Activated T-cell treated with anti-CD3 and anti-CD28 coated beads, Interleukin-2, amount 50 U/mL, for 72 hours (primary cell): ENCODE results near the gene EPHB3. TPM values are rescaled to one million over a fixed set of nuclear protein-coding genes. Genes with fewer than 3 reads are reported as not detected.
"Not testable (repeated sequence)": the region's sequence is repeated elsewhere in the genome, so short reads cannot be mapped to it uniquely, and the experiment has no call there.

Experiments
- ATAC-seq, 2 donors: fragments of 150-1000 bp; cut with Tn5 transposase; replicated peaks in 1 of 2; 2 replicates each; pipeline ENCODE4 v1.10.0; 2021; ENCODE audit warnings: moderate library complexity in 2 of 2, mild to moderate bottlenecking in 1 of 2
- DNase-seq, 2 donors: peaks; one replicate each; pipeline ENCODE4 v3.0.0; 2021 to 2022; ENCODE audit warnings: mixed read lengths in 1 of 2
- H3K27ac Mint-ChIP-seq: one replicate; pipeline ENCODE4 v1.8.0; 2022; ENCODE audit warnings: mild to moderate bottlenecking, moderate library complexity, mixed read lengths
- H3K27me3 Mint-ChIP-seq: one replicate; pipeline ENCODE4 v1.8.0; 2022; ENCODE audit warnings: low read depth, mixed read lengths
- H3K36me3 Mint-ChIP-seq, 2 donors: one replicate each; pipeline ENCODE4 v1.8.0; 2022; ENCODE audit warnings: mixed read lengths in 2 of 2, mild to moderate bottlenecking in 1 of 2; ENCODE audit not compliant: insufficient read depth in 2 of 2
- H3K4me1 Mint-ChIP-seq: one replicate; pipeline ENCODE4 v1.8.0; 2022; ENCODE audit warnings: low read depth, mixed read lengths
- H3K4me3 Mint-ChIP-seq, 2 donors: one replicate each; pipeline ENCODE4 v1.8.0; 2022; ENCODE audit warnings: mild to moderate bottlenecking in 2 of 2, mixed read lengths in 2 of 2, moderate library complexity in 2 of 2
- H3K9me3 Mint-ChIP-seq, 2 donors: one replicate each; pipeline ENCODE4 v1.8.0; 2022; ENCODE audit warnings: mixed read lengths in 2 of 2
- total RNA-seq, 2 donors: library from RNA; stranded (reverse); gene quantifications; one replicate each; pipeline ENCODE4 v1.2.3, GENCODE V29; 2022

Gene EPHB3
- total RNA-seq, 2 donors from 2014 or later: 0.12 to 0.50 TPM

- Mint-ChIP-seq H3K4me1 (peaks cover 14% of the 10 kb centered on the region), H3K27me3 (peaks cover 19% of the 10 kb centered on the region)
- ATAC-seq: no peak
Measured at GRCh38 chr3:184609476-184610244, 48.1 kb downstream of the EPHB3 start.

GRCh38 chr3:184610245-184610871 lies 48.8 kb downstream of the EPHB3 start:
- Mint-ChIP-seq H3K36me3 (peaks cover 0 to 1% of the 10 kb centered on the region in 2 donors), H3K27ac (no peak overlapping the region), H3K4me1 (peaks cover 12% of the 10 kb centered on the region), H3K9me3 (no peaks in the 10 kb centered on the region), H3K27me3 (peaks cover 12% of the 10 kb centered on the region), H3K4me3 (no peak overlapping the region)
- ATAC-seq (no peak), DNase-seq (no peak)

More at GRCh38 chr3:184609476-184610244, 48.1 kb downstream of the EPHB3 start:
- no peak for DNase-seq
- Mint-ChIP-seq H3K9me3 (no peaks in the 10 kb centered on the region), H3K36me3 (peaks cover 0 to 1% of the 10 kb centered on the region in 2 donors), H3K4me3 (no peak overlapping the region), H3K27ac (no peak overlapping the region)

- H3K36me3 Mint-ChIP-seq: no peaks in the 10 kb centered on the region
- ATAC-seq (no peak), DNase-seq (no peak)
- no peaks in the 10 kb centered on the region for H3K27me3 Mint-ChIP-seq
- no peaks in the 10 kb centered on the region for H3K9me3 Mint-ChIP-seq
- no peak overlapping the region for H3K4me3 Mint-ChIP-seq
- no peak overlapping the region for H3K27ac Mint-ChIP-seq
- peaks cover 12% of the 10 kb centered on the region for H3K4me1 Mint-ChIP-seq
Measured at GRCh38 chr3:184611607-184612281, 50.2 kb downstream of the EPHB3 start.

GRCh38 chr3:184615396-184615795 lies 53.8 kb downstream of the EPHB3 start:
- Mint-ChIP-seq H3K4me3 (no peak overlapping the region), H3K36me3 (no peaks in the 10 kb centered on the region), H3K4me1 (peaks cover 14% of the 10 kb centered on the region), H3K27me3 (no peaks in the 10 kb centered on the region), H3K9me3 (no peaks in the 10 kb centered on the region), H3K27ac (no peak overlapping the region)
- DNase-seq: no peak
- ATAC-seq: no peak

GRCh38 chr3:184616436-184616835 lies 54.9 kb downstream of the EPHB3 start:
- Mint-ChIP-seq H3K27me3 (no peaks in the 10 kb centered on the region), H3K27ac (no peak overlapping the region), H3K4me1 (peaks cover 19% of the 10 kb centered on the region), H3K9me3 (no peaks in the 10 kb centered on the region), H3K36me3 (no peaks in the 10 kb centered on the region), H3K4me3 (no peak overlapping the region)
- ATAC-seq: no peak
- DNase-seq: no peak

DNA sequence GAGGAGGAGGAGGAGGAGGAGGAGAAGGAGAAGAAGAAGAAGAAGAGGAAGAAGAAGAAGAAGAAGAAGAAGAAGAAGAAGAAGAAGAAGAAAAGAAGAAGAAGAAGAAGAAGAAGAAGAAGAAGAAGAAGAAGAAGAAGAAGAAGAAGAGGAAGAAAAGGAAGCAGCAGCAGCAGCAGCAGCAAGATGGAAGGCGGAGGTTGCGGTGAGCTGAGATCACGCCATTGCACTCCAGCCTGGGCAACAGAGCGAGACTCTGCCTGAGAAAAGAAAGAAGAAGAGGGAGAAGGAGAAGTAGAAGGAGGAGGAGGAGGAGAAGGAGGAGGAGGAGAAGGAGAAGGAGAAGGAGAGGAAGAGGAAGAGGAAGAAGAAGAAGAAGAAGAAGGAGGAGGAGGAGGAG lies 55.7 kb downstream of the EPHB3 start:
- peaks cover 19% of the 10 kb centered on the region for H3K4me1 Mint-ChIP-seq
- H3K27ac Mint-ChIP-seq, H3K9me3 Mint-ChIP-seq, H3K27me3 Mint-ChIP-seq, ATAC-seq, H3K36me3 Mint-ChIP-seq, H3K4me3 Mint-ChIP-seq, DNase-seq: not testable (repeated sequence)

GRCh38 chr3:184618811-184619210 lies 57.2 kb downstream of the EPHB3 start:
- Mint-ChIP-seq H3K4me1 (peaks cover 19% of the 10 kb centered on the region), H3K9me3 (no peaks in the 10 kb centered on the region)

GRCh38 chr3:184619369-184619768 lies 57.8 kb downstream of the EPHB3 start:
- Mint-ChIP-seq H3K27me3 (no peaks in the 10 kb centered on the region), H3K36me3 (no peaks in the 10 kb centered on the region), H3K4me1 (peaks cover 19% of the 10 kb centered on the region), H3K4me3 (no peak overlapping the region), H3K27ac (no peak overlapping the region), H3K9me3 (no peaks in the 10 kb centered on the region)
- ATAC-seq: no peak
- DNase-seq: no peak

More at GRCh38 chr3:184618811-184619210, 57.2 kb downstream of the EPHB3 start:
- Mint-ChIP-seq H3K36me3 (no peaks in the 10 kb centered on the region), H3K27me3 (no peaks in the 10 kb centered on the region), H3K27ac (no peak overlapping the region), H3K4me3 (no peak overlapping the region)
- DNase-seq: no peak
- no peak for ATAC-seq

- no peaks in the 10 kb centered on the region for H3K27me3 Mint-ChIP-seq
- H3K27ac Mint-ChIP-seq: no peak overlapping the region
- H3K4me1 Mint-ChIP-seq: peaks cover 19% of the 10 kb centered on the region
- no peak for DNase-seq
- H3K36me3 Mint-ChIP-seq: no peaks in the 10 kb centered on the region
- no peak for ATAC-seq
- H3K9me3 Mint-ChIP-seq: no peaks in the 10 kb centered on the region
- no peak overlapping the region for H3K4me3 Mint-ChIP-seq
Measured at GRCh38 chr3:184619787-184620430, 58.3 kb downstream of the EPHB3 start.

DNA sequence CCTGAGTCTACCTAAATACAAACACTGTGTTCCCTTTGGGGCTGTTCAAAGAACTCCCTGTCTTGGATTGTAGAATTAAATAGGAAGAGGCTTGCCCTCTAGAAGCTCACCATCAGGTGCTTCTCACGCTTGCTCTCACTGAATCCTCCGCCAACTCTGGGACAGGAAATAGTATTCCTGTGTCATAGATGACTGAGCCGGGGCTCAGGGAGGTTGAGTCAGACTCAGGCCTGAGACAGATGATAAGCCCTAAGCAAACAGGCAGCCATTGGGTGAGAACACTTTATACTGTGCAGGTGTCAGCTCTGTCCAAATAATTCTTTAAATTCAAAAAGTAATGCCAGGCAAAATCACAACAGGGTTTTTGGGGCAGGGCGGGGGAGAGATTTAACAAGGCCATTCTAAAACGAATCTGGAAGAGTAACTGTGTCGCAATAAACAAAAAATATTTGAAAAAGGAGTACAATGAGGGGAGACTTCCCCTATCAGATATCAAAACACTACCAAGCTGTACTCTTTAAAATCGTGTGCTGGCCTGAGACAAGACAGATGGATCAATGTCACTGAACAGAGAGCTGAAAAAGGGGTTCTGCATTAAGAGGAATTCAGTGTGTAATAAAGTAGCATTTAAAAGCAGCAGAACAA lies 59.0 kb downstream of the EPHB3 start:
- no peak overlapping the region for H3K27ac Mint-ChIP-seq
- H3K9me3 Mint-ChIP-seq: no peaks in the 10 kb centered on the region
- peaks cover 19% of the 10 kb centered on the region for H3K4me1 Mint-ChIP-seq
- no peak overlapping the region for H3K4me3 Mint-ChIP-seq
- H3K36me3 Mint-ChIP-seq: no peaks in the 10 kb centered on the region
- ATAC-seq: peak in 1 of 2 donors; percentile 52
- DNase-seq: no peak
- no peaks in the 10 kb centered on the region for H3K27me3 Mint-ChIP-seq

DNA sequence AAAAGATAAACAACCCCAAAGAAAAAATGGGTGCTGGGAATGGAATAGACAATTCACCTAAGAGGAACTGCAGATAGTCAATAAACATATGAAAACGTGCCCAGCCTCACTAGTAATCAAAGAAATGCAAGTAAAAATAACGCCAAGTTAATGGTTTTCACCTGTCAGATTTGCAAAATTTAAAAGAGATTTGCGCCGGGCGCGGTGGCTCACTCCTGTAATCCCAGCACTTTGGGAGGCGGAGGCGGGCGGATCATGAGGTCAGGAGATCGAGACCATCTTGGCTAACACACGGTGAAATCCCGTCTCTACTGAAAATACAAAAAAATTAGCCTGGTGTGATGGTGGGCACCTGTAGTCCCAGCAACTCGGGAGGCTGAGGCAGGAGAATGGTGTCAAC lies 60.6 kb downstream of the EPHB3 start:
- ATAC-seq, DNase-seq, H3K36me3 Mint-ChIP-seq, H3K27ac Mint-ChIP-seq, H3K27me3 Mint-ChIP-seq, H3K4me3 Mint-ChIP-seq, H3K9me3 Mint-ChIP-seq: not testable (repeated sequence)
- peaks cover 19% of the 10 kb centered on the region for H3K4me1 Mint-ChIP-seq

- no peak overlapping the region for H3K27ac Mint-ChIP-seq
Measured at GRCh38 chr3:184626923-184627322, 65.3 kb downstream of the EPHB3 start.

More at GRCh38 chr3:184626923-184627322, 65.3 kb downstream of the EPHB3 start:
- ATAC-seq (no peak), DNase-seq (no peak)
- Mint-ChIP-seq H3K27me3 (no peaks in the 10 kb centered on the region), H3K4me3 (no peak overlapping the region), H3K9me3 (no peaks in the 10 kb centered on the region), H3K36me3 (no peaks in the 10 kb centered on the region), H3K4me1 (no peaks in the 10 kb centered on the region)
